ENCODE results near the gene ZFP36L1.

Gene ZFP36L1

DNA sequence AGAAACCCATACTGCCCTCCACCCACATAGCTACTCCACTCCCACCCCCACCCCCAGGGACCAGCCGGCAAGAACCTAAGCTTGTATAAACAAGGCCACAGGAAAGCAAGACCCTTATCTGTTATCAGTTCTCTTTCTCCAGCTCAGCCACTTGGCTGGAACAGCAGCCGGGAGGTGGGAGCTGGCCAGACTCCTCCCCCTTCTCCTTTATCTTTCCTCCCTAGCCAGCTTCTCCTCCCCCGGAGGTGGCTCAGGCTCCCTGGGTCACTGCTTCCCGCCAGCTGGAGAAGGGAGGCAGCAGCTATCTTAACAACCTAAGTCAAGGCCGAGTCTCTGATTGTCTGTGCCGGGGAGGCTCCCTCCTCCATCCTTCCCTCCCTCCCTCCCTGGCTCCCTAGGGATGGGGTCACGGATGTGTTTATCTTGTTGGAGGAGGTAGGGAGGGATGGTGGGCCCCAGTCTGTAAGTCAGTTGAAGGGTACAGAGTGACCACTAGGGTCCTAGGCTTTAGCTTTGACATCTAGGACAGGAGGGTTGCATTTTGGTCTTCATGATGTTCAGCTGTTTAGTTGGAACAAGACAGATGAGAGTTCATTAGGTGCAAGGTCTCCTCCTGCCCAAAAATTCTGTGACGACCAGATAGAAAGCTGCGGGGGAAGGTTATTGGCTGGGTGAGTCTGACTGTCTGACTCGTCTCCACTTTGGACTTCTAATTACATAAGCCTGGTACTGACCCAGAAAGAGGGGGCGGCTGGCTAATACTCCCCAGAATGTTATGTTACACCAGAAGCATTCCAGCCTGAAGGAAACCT is 29.7 kb downstream of the ZFP36L1 start:
- DNase-seq (ENCODE audit: low read depth): no peak

DNA sequence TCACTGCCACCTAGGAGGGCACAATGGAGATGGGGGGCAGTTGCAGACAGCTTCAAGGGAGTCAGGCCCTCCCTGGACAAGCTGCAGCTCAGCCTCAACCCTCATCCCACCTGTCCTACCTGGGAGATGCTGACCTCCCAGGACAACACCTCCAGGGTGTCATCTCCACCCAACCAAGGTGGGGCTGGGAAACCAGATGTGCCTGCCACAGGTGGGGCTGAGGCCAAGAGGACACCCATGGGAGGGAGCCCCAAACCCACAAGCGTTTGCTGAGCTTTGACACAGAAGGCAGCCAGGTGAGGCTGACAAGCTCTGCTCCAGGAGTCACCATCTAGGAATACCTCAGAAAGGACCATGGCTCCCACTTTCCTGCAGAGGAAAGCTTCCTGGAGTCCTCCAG is 31.5 kb downstream of the ZFP36L1 start:
- no peak for DNase-seq (ENCODE audit: low read depth)

- DNase-seq (ENCODE audit: low read depth): no peak
Measured at GRCh38 chr14:68760761-68761160, 32.1 kb downstream of the ZFP36L1 start.

- no peak for DNase-seq (ENCODE audit: low read depth)
Measured at GRCh38 chr14:68759937-68760336, 32.9 kb downstream of the ZFP36L1 start.

DNA sequence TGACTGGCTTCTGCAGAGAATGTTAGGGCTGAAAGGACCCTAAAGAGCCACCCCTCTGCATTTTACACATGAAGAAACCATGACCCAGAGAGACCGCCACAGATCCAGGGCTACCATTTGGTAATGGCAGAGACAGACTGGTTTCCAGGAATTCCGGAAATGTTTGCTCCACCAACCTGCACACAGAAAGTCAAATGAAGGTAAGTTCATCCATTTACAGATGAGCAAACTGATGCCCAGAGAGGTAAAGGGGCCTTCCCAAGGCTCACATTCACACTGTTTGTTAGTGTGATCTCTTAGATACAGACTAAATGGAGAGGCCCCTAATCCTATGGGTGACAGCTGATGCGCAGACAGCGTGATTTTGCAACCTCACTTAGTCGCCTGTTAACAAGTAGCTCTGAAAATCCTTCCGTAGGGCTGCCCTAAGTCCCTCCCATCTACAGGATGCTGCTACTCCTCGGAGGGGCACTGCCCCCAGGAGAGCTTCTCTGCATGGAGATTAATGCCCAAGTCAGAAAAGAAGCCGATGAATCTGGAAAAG is 33.8 kb downstream of the ZFP36L1 start:
- no peak for DNase-seq (ENCODE audit: low read depth)

DNA sequence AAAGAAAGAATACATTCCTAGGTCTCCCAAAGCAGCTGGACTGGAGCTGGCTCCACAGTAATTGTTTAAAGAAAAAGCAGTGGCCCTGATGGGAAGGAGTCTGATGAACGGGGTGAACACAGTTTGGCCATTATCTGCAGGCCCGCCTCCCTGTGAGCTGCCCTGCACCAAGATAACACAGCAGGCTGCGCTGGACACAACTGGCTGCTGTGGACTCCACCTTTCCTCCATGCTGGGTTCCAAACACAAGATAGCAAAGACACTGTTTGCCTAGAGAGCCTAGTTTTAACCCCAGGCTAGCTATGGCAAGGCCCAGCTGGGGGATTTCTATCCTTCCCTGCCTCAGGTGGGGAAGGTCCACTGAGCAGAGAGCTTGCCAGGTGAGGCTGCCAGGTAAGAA is 34.6 kb downstream of the ZFP36L1 start:
- no peak for DNase-seq (ENCODE audit: low read depth)

DNA sequence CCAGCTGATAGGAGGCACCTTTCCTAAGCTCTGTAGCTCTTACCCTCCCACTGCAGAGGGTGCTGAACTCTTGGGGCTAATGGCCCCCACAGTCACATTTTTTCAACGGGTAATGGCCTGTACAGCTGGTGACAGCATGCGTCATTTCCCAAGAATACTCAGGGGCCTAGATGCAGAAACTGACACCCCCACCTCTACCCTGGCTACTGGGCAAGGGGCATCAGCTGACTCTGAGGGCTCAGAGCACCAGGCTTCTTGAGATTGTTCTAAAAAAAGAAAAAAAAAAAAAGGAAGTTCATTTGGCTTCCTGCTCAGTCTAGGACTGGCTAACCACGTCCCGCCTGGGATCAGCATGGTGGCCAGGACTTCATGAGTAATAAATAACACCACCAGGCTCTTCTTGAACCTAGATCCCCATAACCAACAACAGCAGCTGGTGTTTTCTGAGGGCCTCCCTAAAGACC is 35.2 kb downstream of the ZFP36L1 start:
- DNase-seq (ENCODE audit: low read depth): no peak

- no peak for DNase-seq (ENCODE audit: low read depth)
Measured at GRCh38 chr14:68756734-68757133, 36.1 kb downstream of the ZFP36L1 start.

GRCh38 chr14:68756000-68756481 is 36.8 kb downstream of the ZFP36L1 start:
- no peak for DNase-seq (ENCODE audit: low read depth)

- no peak for DNase-seq (ENCODE audit: low read depth)
Measured at GRCh38 chr14:68755016-68755353, 37.9 kb downstream of the ZFP36L1 start.

- no peak for DNase-seq (ENCODE audit: low read depth)
Measured at GRCh38 chr14:68753690-68754089, 39.2 kb downstream of the ZFP36L1 start.

- DNase-seq (ENCODE audit: low read depth): no peak
Measured at GRCh38 chr14:68752271-68753006, 40.4 kb downstream of the ZFP36L1 start.

- DNase-seq (ENCODE audit: low read depth): no peak
Measured at GRCh38 chr14:68749487-68750475, 43.1 kb downstream of the ZFP36L1 start.

- DNase-seq (ENCODE audit: low read depth): no peak
Measured at GRCh38 chr14:68748691-68749090, 44.2 kb downstream of the ZFP36L1 start.

DNA sequence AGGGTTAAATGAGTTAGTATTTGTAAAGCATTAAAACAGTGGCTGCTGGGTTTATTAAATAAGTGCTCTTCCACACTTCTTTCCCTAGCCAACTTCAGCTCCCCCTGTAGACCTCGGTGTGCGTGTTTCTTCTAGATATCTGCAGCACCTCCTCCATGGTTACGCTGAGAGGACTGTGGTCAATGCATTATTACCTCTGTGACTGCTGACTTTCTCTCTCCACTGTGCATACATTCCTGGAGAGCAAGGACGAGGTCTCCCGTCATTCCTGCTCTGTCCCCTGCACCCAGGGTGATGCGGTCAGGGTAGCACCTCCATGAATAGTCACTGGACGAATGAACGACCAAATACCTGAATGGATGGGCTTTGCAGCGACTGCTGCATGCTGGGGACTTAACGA is 44.6 kb downstream of the ZFP36L1 start:
- no peak for DNase-seq (ENCODE audit: low read depth)

DNA sequence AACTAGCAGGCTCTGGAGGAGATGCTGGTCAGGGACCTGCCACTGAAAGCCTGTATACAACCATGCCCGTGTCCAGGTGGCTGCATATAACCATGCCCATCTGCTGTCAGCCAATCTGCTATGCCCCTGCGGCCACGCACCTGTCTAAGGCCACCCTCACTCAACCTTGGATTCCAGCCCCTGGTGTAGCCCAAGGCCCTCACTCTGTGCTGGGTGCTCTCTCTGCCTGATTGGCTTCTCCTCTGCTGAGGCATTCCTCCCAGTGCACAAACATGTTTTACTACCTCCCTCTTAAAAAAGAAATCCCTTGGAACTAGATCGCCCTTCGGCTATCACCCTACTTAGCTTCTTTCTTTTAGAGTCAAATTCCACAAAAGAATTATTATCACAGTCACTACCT is 45.5 kb downstream of the ZFP36L1 start:
- no peak for DNase-seq (ENCODE audit: low read depth)

- DNase-seq (ENCODE audit: low read depth): no peak
Measured at GRCh38 chr14:68744613-68745012, 48.3 kb downstream of the ZFP36L1 start.

GRCh38 chr14:68741839-68742470 is 50.9 kb downstream of the ZFP36L1 start:
- DNase-seq (ENCODE audit: low read depth): no peak

DNA sequence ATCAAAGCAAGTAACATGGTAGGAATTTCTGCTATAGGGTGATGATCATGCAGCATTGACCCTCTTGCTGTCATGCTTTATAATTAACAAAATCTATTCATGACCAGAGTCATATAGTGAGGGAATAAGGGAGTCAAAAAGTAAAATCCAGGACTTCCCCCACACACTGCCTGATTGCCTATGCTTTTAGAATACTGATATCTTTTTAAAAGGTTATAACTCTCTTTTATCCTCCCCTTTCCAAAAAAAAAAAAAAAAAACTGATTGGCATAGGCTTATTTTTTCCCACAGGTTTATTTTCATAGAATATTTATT is 51.4 kb downstream of the ZFP36L1 start:
- DNase-seq (ENCODE audit: low read depth): no peak

DNA sequence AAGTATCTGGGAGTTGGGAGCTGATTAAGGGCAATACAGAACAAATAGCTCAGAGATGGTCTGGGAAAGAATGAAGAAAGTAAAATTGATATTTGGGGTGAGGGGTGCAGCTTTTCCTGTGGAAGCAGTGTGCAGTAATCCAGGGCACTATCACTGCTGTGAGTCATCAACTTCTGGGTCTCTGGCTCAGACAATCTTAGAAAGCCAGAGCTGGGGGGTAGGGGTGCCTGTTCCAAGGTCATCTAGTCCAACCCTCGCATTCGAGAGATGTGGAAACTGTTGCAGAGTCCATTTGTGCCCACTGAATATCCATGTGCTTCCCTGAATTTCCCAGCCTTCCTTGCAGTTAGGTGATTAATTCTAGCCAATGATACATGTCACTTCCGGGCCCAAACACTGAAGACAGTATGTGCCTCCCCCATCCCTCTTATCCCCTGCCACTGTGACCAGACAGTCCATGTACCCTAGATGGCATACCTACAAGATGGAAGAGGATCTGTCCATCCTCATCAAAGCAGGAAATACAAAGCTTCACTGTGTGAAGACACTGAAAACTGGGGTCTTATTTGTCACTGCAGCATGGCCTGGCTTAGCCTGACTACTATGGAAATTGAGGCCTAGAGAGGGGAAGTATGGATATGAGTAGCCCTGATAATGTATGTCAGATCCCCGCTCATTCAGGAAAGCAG is 51.9 kb downstream of the ZFP36L1 start:
- no peak for DNase-seq (ENCODE audit: low read depth)

GRCh38 chr14:68739701-68740100 is 53.2 kb downstream of the ZFP36L1 start:
- no peak for DNase-seq (ENCODE audit: low read depth)

All from HS-27A (cell line).